ENCODE measurements around the gene TMEM218. TPM values are rescaled to one million over a fixed set of nuclear protein-coding genes. Genes with fewer than 3 reads are reported as not detected.
A peak's percentile ranks its signal among the peaks of the same experiment; 100 is the strongest.

TMEM218 gene
- total and polyA plus RNA-seq, 2 donors (not counting 1 experiment from before 2014, with no cell fraction given), result 20.7 to 31.7 TPM

DNA sequence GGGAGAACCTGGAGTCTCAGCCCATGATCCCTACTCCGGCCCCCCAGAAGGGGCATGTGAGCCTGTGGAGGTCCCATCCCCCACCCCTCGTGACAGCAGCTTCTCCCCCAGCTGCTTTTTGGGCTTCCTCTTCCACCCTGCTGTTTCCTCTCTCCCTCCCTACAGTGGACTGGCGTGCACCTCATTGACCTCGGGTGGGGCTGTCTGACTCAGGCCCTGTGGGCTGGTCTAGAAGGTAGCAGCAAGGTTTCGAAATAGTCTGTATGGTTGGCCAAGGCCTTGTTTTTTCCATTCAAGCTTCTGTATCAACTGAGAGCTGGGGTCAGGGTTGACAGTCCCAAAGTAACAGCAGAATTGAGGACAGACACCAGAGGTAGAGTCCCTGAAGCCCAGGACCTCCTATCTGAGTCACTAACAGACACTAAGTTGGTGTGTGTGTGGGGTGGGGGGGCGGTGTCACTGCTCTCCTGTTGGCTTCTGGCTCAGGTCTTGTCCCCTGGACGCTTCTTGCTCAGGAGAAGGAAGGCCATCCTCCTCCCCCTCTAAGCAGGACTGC lies 40.6 kb downstream of the TMEM218 start:
- Mint-ChIP-seq H3K4me3 (peak overlapping the region; percentile 64), H3K4me1 (peaks cover 59% of the 10 kb centered on the region), H3K9me3 (ENCODE audit: insufficient read depth) (no peaks in the 10 kb centered on the region), H3K27me3 (no peaks in the 10 kb centered on the region), H3K27ac (peak overlapping the region; percentile 89)
- peak overlapping the region; percentile 61 to 66 for H3K27ac ChIP-seq (ENCODE audit: low read length in 2 of 2)
- no peak overlapping the region for H2AFZ ChIP-seq (ENCODE audit: insufficient read depth, low read depth, low read length, poor library complexity, severe bottlenecking)
- H3K36me3 ChIP-seq (replicated peaks in 1 of 2; ENCODE audit: control extremely low read depth in 1 of 2, control insufficient read depth in 1 of 2, extremely low read depth in 1 of 2, insufficient read depth in 2 of 2, low read length in 1 of 2), result no peaks in the 10 kb centered on the region
- no peaks in the 10 kb centered on the region for H4K20me1 ChIP-seq (ENCODE audit: control insufficient read depth, insufficient read depth, low read length, poor library complexity, severe bottlenecking)
- ChIA-PET CTCF (interaction anchor here (0.9 to 2.0 kb wide), 6 partner anchors 12 to 71 kb away, joined by 3 to 7 read pairs (median 4); partner anchors contain the start of gene TMEM218), POLR2A (interaction anchor here (1.2 to 2.4 kb wide), 2 partner anchors 7 to 41 kb away, joined by 4 to 12 read pairs; partner anchors contain the start of genes SLC37A2 and TMEM218)
- TF ChIP-seq, protein P1, sequence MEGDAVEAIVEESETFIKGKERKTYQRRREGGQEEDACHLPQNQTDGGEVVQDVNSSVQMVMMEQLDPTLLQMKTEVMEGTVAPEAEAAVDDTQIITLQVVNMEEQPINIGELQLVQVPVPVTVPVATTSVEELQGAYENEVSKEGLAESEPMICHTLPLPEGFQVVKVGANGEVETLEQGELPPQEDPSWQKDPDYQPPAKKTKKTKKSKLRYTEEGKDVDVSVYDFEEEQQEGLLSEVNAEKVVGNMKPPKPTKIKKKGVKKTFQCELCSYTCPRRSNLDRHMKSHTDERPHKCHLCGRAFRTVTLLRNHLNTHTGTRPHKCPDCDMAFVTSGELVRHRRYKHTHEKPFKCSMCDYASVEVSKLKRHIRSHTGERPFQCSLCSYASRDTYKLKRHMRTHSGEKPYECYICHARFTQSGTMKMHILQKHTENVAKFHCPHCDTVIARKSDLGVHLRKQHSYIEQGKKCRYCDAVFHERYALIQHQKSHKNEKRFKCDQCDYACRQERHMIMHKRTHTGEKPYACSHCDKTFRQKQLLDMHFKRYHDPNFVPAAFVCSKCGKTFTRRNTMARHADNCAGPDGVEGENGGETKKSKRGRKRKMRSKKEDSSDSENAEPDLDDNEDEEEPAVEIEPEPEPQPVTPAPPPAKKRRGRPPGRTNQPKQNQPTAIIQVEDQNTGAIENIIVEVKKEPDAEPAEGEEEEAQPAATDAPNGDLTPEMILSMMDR (IDR thresholded peaks at IDR 0.05), result no peak
- no peak for TF ChIP-seq EZH2 (IDR thresholded peaks at IDR 0.05; ENCODE audit: borderline replicate concordance, insufficient read depth, low read depth, low read length, poor library complexity, severe bottlenecking)
- H3K4me1 ChIP-seq (ENCODE audit: control insufficient read depth in 2 of 2, insufficient read depth in 2 of 2, low read length in 2 of 2), result peaks cover 47 to 59% of the 10 kb centered on the region in 2 donors
- peak; percentile 74 for ATAC-seq (ENCODE audit: low read depth)
- no peaks in the 10 kb centered on the region for H3K27me3 ChIP-seq (replicated peaks in 1 of 4; ENCODE audit: control extremely low read depth in 1 of 4, control insufficient read depth in 3 of 4, insufficient read depth in 4 of 4, low read length in 3 of 4)
- intact Hi-C loops (cut with micrococcal nuclease), result loop anchor here (1.0 to 10.0 kb wide), 2 partner anchors 41 to 494 kb away; partner anchors contain the start of genes EI24 and TMEM218
- peaks cover 0 to 16% (median 0%) of the 10 kb centered on the region in 3 donors for H3K9me3 ChIP-seq (ENCODE audit: control extremely low read depth in 1 of 3, control insufficient read depth in 2 of 3, insufficient read depth in 1 of 3, low read length in 2 of 3)
- DNase-seq, result peak; percentile 74
- peak overlapping the region in 1 of 5 experiments; percentile 10 for H3K4me3 ChIP-seq (ENCODE audit: control extremely low read depth in 1 of 5, extremely low read depth in 1 of 5, insufficient read depth in 1 of 5, low read depth in 2 of 5, low read length in 4 of 5)
- peak overlapping the region; percentile 28 for H3K9ac ChIP-seq (ENCODE audit: low read length)
- no peaks in the 10 kb centered on the region for H3K79me2 ChIP-seq (ENCODE audit: control insufficient read depth, insufficient read depth, low read length)
- WGBS (ENCODE audit: insufficient coverage), result 31% methylated on average over 4 of the region's 7 CpGs
- H3K4me2 ChIP-seq (replicated peaks; ENCODE audit: low read depth, low read length, poor library complexity, severe bottlenecking), result peak overlapping the region; percentile 55

DNA sequence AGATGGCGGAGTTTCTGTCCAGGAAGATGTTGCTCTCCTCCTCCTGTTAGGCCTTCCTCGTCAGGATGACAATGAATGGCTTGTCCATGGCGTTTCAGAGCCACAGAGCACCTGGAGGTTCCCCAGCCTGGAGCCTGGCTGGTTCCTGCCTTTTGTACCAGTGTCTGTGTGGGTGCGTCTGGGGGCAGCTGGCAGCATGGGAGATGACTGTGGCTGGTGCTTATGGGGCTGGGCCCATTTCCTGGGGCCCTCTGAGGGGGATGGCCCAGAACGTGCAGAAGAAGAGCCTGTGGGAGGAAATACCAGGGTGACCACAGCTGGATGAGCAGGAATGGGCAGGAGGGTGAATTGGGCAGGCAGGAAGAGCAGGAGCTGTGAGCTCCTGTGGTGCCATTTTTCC lies 41.6 kb downstream of the TMEM218 start:
- no peak overlapping the region for H3K4me3 ChIP-seq (ENCODE audit: control extremely low read depth in 1 of 5, extremely low read depth in 1 of 5, insufficient read depth in 1 of 5, low read depth in 2 of 5, low read length in 4 of 5)
- H3K36me3 ChIP-seq (replicated peaks in 1 of 2; ENCODE audit: control extremely low read depth in 1 of 2, control insufficient read depth in 1 of 2, extremely low read depth in 1 of 2, insufficient read depth in 2 of 2, low read length in 1 of 2), result no peaks in the 10 kb centered on the region
- peaks cover 0 to 16% (median 0%) of the 10 kb centered on the region in 3 donors for H3K9me3 ChIP-seq (ENCODE audit: control extremely low read depth in 1 of 3, control insufficient read depth in 2 of 3, insufficient read depth in 1 of 3, low read length in 2 of 3)
- H2AFZ ChIP-seq (ENCODE audit: insufficient read depth, low read depth, low read length, poor library complexity, severe bottlenecking), result no peak overlapping the region
- peaks cover 47 to 55% of the 10 kb centered on the region in 2 donors for H3K4me1 ChIP-seq (ENCODE audit: control insufficient read depth in 2 of 2, insufficient read depth in 2 of 2, low read length in 2 of 2)
- H3K79me2 ChIP-seq (ENCODE audit: control insufficient read depth, insufficient read depth, low read length), result no peaks in the 10 kb centered on the region
- 67% methylated on average over 5 of the region's 5 CpGs for WGBS (ENCODE audit: insufficient coverage)
- no peaks in the 10 kb centered on the region for H3K27me3 Mint-ChIP-seq
- peak overlapping the region; percentile 55 for H3K4me2 ChIP-seq (replicated peaks; ENCODE audit: low read depth, low read length, poor library complexity, severe bottlenecking)
- ChIA-PET POLR2A (interaction anchor here (1.2 kb wide), 1 partner anchor 42 kb away, joined by 4 read pairs; the partner anchor contains the start of gene TMEM218), CTCF (interaction anchor here (1.1 to 2.0 kb wide), 5 partner anchors 9 to 72 kb away, joined by 3 to 7 read pairs (median 4); partner anchors contain the start of gene TMEM218)
- TF ChIP-seq EZH2 (IDR thresholded peaks at IDR 0.05; ENCODE audit: borderline replicate concordance, insufficient read depth, low read depth, low read length, poor library complexity, severe bottlenecking), result no peak
- TF ChIP-seq, protein P1 (IDR thresholded peaks at IDR 0.05), result no peak
- H3K27ac ChIP-seq (ENCODE audit: low read length in 2 of 2), result peak overlapping the region; percentile 61 to 66
- ATAC-seq (ENCODE audit: low read depth), result no peak
- peak overlapping the region; percentile 15 for H3K4me3 Mint-ChIP-seq
- H3K27ac Mint-ChIP-seq, result peak overlapping the region; percentile 89
- no peaks in the 10 kb centered on the region for H4K20me1 ChIP-seq (ENCODE audit: control insufficient read depth, insufficient read depth, low read length, poor library complexity, severe bottlenecking)
- H3K27me3 ChIP-seq (replicated peaks in 1 of 4; ENCODE audit: control extremely low read depth in 1 of 4, control insufficient read depth in 3 of 4, insufficient read depth in 4 of 4, low read length in 3 of 4), result peaks cover 0 to 4% (median 1%) of the 10 kb centered on the region in 4 experiments
- H3K9me3 Mint-ChIP-seq (ENCODE audit: insufficient read depth), result no peaks in the 10 kb centered on the region
- DNase-seq, result no peak
- H3K4me1 Mint-ChIP-seq, result peaks cover 60% of the 10 kb centered on the region
- intact Hi-C loops (cut with micrococcal nuclease), result loop anchor here (1.0 to 10.0 kb wide), 2 partner anchors 42 to 495 kb away; partner anchors contain the start of genes EI24 and TMEM218
- no peak overlapping the region for H3K9ac ChIP-seq (ENCODE audit: low read length)

Data from B cell (primary cell).